Hindlimb muscle (tissue), 1 donor: ENCODE results near the gene STPG2. TPM values are rescaled to one million over a fixed set of nuclear protein-coding genes. Genes with fewer than 3 reads are reported as not detected.
"Not testable (repeated sequence)": the region's sequence is repeated elsewhere in the genome, so short reads cannot be mapped to it uniquely, and the experiment has no call there.

Experiments used
- DNase-seq: peaks from one replicate; pipeline ENCODE4 v3.0.0-alpha.2; 2013
- polyA plus RNA-seq: library from polyadenylated mRNA; unstranded; fragments of 120-200 nt; gene quantifications from one replicate; pipeline ENCODE4 v1.2.1, GENCODE V29; 2013; ENCODE audit not compliant: insufficient read length

Gene STPG2
- polyA plus RNA-seq, 1 donor, result not detected

DNA sequence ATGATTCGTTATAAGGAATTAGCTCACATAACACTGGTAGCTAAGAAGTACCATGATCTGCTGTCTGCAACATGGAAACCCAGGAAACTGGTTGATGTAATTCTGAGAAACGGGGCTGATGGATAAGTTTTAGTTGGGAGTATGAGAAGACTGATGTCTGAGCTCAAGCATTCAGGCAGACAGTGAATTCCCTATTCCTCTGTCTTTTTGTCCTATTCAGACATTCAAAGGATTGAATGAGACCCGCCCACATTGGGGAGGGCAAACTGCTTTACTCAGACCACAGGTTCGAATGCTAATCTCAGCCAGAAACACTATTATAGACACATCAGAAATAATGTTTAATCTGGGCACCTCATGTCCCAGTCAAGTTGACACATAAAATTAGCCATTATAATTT is 515.5 kb downstream of the STPG2 start:
- DNase-seq, result no peak

DNA sequence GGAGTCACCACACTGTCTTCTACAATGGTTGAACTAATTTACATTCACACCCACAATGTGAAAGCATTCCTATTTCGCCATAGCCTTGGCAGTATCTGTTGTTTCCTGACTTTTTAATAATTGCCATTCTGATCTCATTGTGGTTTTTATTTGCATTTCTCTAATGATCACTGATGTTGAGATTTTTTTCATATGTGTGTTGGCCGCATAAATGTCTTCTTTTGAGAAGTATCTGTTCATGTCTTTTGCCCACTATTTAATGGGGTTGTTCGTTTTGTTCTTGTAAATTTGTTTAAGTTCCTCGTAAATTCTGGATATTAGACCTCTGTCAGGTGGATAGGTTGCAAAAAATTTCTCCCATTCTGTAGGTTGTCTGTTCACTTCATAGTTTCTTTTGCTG is 519.1 kb downstream of the STPG2 start:
- DNase-seq, result no peak

DNA sequence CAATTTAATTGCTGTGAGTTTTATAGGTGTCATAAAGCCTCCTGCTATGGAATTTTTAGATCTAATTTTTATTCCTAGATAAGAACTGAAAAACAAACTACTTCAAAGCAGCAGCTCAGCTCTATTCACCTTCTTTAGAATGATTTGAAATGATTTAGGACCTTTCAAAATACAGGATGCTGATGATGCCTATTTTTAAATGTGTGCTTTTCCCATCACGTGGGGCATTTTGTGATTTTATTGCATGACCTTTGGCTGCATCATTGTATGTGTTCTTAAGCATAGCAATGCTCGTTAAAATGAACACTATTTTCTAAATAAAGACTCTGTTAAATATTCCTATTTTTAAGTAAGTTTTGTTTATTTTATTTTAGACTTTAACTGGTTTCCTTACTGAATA is 537.3 kb downstream of the STPG2 start:
- no peak for DNase-seq

DNA sequence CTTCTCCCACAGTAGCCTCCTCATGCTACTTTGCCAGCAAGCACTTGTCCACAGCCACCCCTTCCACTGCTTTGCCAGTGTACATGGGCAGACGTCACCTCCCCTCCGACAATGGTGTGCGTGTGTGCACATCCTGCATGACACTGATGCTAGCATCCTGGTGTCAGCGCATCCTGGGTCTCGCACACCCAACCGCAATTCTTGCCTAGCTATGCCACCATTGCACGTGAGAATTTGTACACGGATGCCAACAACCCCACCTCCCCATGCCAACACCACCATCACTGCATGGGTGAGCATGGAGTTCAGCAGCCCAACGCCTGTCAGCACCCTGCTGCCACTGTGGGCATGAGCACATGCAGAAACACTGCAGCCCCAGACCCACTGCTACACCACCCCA is 550.0 kb downstream of the STPG2 start:
- DNase-seq, result no peak

DNA sequence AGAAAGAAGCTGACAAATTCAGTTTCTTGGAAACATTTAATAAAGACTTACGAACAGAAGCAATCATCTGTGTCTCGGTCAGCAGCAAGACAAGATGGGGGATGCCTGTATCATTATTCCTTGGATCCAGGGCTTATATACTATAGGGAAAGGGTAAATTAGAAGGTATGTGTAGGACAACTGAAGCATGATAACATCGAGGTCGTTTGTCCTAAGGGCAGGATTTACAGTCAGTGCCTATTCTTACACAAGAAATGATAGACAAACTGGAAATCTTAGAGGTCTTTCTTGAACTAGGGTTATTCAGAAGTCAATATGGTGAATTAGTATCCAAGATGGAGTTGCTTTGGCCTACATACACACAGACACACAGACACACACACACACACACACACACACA is 553.0 kb downstream of the STPG2 start:
- no peak for DNase-seq

DNA sequence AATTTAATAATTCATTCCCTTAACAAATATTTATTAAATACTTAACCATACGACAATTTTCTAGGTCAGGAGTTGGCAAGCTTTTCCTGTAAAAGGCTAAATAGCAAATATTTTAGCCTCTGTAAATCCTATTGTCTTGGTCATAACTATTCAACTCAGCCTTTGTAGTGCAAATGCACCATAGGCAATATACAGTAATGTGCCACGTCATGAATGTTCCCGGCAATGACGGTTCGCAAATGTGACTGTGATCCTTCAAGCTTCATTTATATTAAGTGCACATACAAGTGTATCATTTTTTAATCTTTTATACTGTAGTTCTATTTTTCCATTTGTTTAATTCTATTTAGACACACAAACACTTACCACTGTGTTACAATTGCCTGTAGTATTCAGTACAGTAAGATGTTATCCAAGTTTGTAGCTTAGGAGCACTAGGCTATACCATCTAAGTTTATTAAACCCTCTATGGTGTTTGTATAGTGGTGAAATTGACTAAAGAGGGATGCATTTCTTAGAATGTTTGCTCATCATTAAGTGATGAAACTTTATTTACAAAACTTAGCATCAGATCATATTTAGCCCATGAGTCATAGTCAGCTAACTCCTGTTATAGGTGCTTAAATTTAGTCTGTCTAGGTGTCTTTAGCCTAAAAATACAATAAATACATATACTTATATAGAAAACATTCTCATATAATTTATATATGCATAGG is 553.6 kb downstream of the STPG2 start:
- DNase-seq, result no peak

DNA sequence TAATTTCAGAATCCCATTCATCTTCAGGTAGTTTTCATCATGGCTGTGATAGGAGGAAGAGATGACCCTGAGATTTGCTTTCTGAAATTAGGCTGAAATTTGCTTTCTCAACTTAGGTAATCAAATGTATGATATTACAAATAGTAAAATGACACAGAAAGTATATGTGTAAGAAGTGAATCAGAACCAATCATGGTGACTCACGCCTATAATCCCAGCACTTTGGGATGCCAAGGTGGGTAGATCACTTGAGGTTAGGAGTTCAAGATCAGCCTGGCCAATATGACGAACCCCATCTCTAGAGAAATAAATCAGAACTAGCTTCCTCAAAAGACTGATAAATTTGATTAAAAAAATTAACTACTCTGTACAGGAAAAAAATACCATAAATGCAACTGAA is 555.4 kb downstream of the STPG2 start:
- DNase-seq, result no peak

DNA sequence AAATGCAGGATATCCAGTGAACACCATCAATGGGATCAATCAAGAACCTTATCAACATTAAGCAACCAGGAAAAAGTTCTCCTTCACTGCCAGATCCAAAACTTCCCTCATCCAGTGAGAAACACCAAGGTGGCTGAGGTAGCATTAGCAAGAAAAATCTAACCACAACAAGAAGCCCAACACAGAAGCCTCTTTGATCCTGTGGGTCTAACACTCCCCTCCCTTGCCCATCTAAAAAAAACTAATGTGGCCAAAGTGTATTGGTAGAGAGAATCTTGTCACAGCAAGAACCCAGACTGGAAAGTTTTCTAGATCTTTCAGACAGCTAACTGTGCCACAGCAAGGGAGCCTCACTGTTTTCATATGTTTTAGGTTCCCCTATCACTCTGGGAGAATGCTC is 558.0 kb downstream of the STPG2 start:
- DNase-seq, result no peak

DNA sequence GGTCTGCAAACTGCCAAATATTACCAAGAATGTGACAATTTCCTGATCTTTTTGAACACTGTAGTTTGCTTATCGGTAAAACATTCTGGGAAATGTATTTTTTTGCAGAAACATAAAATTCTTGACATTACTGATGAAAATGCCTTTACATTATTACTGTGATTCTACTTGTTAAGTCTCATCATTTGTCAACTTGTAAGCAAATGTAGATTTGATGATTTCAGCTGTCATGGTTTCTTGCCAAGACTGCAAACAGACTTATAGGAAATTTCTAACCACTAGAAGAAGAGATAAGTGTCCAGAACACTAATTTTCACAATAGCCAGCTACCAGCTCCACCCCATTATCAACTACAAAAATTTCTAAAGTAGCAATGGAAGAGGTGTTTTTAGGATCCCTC is 560.4 kb downstream of the STPG2 start:
- DNase-seq, result no peak

DNA sequence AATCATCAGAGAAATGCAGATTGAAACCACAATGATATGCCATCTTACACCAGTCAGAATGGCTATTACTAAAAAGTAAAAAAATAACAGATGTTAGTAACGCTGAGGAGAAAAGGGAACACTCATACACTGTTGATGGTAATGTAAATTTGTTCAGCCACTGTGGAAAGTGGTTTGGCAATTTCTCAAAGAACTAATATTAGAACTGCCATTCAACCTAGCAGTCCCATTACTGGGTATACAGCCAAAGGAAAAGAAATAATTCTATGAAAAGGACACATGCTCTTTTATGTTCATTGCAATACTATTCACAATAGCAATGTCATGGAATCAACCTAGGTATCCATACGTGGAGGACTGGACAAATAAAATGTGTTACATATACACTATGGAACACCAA is 566.3 kb downstream of the STPG2 start:
- DNase-seq, result no peak

DNA sequence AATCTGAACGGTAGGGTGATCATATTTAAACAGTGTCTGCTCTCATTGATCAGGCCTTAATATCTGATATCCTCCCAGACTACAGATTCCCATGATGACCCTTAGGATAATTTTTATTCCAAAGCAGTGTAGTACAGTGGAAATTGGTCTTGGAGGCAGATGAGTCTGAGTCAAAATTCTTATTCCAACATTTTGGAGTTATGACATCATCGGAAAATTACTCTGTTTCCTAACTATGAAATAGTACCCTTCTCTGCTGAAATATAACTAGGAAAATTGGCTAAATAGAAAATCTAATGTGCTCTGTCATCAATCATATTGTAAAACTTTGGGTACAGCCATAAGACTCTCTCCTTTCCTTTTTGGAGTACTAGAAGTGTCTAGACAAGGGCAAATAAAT is 583.3 kb downstream of the STPG2 start:
- DNase-seq, result no peak

DNA sequence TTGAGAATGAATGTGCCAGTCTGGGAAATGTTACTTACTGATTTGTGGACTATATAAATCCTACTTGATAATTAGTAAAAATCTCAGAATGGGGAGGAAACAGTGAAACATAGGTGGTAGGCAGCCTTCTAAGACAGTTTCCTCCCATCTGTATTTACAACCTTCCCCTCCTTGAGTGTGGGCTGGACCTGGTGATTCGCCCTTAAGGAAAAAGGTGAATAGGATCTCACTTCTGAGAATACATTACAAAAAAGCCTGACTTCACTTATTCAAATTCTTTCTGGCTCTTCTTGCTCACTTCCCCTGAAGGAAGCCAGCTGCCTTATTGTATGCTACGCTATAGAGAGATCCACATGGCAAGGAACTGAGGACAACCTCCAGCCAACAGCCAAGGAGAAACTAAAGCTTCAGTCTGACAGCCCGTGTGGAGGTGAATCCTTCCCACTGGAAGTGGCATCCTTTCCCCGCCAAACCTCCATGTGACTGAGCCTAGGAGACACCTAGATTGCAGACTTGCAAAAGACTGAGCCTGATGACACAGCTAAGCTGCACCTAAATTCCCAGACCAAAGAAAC is 585.0 kb downstream of the STPG2 start:
- DNase-seq, result no peak

DNA sequence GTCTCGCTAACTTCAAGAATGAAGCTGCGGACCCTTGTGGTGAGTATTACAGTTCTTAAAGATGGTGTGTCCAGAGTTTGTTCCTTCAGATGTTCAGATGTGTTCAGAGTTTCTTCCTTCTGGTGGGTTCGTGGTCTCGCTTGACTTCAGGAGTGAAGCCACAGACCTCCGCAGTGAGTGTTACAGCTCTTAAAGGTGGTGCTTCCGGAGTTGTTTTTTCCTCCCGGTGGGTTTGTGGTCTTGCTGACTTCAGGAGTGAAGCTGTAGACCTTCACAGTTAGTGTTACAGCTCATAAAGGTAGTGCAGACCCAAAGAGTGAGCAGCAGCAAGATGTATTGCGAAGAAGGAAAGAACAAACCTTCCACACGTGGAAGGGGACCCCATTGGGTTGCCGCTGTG is 592.6 kb downstream of the STPG2 start:
- DNase-seq, result not testable (repeated sequence)

DNA sequence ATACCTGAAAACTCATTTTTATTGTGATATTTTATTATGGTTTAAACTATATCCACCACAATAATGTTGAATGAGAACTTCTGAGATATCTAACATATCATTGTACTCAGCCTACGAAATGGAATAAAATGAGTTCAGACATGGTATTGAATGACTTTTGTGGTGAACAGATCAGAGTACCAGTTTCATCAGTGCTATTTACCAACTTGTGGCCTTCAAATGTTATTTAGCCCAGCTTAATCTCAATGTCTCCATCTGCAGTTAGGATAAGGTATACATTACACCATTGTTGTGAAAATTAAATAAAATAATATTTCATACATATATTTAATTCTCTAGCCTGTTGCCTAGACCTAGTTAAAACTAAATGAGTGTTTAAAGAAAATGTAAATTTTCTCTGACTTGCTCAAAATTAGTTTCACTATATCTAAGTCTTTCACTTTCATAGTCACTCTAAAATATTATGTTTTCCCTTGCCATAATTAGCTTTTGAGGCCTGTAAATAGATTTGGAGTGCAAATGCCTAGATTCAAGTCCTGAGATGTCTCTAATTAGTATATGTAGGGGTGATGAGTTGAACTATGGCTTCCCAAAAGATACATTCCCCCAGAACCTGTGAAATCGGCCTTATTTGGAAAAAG is 594.2 kb downstream of the STPG2 start:
- no peak for DNase-seq

DNA sequence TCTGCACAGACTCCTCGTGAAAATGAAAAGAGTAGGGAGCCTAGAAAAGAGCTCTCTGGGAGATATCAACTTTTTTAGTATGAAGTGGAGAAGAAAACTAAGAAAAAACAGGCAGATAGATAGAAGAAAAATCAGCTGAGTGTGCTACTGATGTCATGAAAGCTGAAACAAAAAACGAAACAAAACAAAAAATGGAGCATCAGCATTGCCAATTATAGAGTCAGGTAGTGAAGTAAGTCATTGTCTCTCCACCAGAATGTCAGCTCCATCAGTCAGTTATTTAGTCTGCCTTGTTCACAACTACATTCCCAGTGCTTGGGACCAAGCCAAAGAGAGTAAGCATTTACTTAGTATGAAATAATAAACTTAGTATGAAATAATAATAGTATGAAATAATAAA is 595.1 kb downstream of the STPG2 start:
- DNase-seq, result no peak

DNA sequence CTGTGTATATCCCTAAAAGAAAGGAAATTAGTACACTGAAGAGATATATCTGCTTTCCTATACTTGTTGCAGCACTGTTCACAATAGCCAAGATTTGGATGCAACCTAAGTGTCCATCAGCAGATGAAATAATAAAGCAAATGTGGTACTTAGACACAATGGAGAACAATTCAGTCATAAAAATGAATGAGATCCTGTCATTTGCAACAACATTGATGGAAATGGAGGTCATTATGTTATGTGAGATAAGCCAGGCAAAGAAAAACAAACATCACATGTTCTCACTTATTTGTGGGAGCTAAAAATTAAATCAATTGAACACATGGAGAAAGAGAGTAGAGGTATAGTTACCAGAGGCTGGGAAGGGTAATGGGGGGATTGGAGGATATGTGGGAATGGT is 611.9 kb downstream of the STPG2 start:
- DNase-seq, result no peak

DNA sequence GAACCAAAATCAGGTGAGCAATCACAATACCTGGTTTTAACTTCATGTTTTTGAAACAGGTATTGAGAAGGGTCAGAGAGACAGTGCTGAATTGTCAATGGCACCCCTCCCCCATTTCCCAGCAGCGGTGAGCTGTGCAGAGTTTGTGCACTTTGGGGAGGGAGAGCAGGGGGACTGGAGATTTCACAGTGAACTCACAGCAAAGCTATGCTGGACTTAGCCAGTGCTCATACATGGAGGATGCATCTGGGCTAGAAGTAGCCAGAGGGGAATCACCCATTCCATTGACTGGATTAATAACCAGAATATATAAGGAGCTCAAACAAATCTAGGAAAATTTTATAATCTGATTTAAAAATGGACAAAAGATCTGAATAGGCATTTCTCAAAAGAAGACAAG is 612.6 kb downstream of the STPG2 start:
- DNase-seq, result no peak

DNA sequence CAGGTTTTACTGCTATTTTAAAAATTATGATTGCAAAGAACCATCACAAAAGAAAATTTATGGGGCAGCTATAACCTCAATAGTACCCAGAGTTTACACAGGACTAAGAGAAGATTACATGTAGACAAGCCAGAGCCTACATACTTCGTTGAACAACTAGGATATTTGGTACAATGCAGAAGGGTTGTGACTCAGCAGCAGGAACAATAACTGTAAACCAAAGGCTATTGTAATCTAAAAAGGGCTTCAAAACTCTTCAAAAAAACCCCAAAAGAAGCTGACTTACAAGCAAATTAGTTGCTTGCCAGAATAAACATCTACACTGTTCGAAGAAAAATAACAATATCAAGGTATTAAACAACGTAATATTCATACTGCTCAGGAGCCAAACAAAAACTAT is 618.0 kb downstream of the STPG2 start:
- DNase-seq, result no peak

DNA sequence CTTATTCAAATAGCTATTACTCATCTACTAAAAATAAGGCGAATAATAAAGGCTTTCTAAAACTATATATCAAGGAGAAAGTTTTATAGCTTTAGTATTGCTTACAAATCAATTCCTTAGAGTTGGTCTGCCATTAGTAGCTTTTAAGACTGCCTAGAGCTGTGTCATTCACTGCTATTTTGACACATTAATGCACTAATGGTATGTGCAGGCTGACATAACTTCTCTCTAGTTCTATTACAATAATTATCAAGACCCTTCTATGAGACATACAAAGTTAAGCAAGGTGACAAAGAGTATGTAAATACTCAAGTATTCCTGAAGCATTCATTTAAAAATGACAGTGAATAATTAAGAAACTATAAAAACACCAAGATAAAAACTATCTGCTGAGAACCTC is 625.3 kb downstream of the STPG2 start:
- no peak for DNase-seq

DNA sequence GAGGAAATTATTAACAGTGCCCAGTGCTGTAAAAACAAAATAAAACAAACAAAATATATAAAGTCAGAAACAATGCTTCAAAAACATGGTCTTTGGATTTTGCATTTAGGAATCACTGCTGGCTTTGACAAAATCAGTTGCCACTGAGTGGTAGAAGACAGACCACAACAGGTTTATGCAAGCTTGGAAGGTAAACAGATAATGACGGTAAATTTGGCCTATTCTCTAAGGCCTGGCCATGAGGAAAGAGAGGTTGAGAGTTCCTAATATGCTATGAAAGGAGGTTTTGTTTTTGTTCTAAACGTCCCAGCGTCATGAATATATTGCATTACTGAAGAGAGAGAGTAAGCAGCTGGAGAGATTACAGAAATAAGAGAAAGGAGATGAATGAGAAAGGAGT is 629.4 kb downstream of the STPG2 start:
- no peak for DNase-seq
